MV-4-11 (cell line): ENCODE measurements around the gene ZSCAN2.
A peak's percentile ranks its signal among the peaks of the same experiment; 100 is the strongest.

Experiments used
- DNase-seq: peaks from one replicate; lab custom pipeline; 2025; lab: John Stamatoyannopoulos, UW

The ZSCAN2 gene

GRCh38 chr15:84598993-84599392, 1.8 kb upstream of the ZSCAN2 start:
- peak; percentile 71 for DNase-seq

- no peak for DNase-seq
Measured at GRCh38 chr15:84599906-84600305, 903 bp upstream of the ZSCAN2 start.

DNA sequence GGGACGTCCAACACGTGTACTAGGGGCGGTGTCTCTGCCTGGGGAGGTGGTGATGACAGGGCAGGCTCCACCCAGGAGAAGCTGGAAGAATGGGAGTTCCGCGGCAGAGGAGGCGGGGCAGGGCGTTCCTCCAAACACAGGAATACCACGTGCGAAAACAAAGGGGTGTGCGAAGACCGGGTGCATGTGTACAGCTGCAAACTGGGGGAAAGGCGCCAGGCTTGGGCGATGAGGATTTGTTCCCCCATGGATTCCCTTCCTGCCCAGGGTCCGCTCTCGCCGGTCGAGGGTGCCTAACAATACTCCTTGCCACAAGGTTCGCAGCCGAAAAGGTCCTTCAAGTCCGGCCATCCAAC, 500 bp upstream of the ZSCAN2 start:
- DNase-seq, result peak; percentile 78

DNA sequence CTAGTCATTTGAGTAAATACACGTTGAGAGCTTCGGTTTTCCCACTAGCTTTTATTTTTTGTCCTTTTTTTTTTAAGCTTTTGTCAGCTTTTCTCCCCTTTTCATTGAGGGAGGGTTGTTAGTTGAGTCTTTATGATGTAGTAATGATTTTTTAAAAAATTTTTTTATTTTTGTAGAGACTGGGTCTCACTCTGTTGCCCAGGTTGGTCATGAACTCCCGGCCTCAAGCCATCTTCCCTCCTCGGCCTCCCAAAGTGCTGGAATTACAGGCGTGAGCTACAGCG, 688 bp downstream of the ZSCAN2 start:
- DNase-seq, result no peak

GRCh38 chr15:84603630-84604379, 3.0 kb downstream of the ZSCAN2 start:
- no peak for DNase-seq

DNA sequence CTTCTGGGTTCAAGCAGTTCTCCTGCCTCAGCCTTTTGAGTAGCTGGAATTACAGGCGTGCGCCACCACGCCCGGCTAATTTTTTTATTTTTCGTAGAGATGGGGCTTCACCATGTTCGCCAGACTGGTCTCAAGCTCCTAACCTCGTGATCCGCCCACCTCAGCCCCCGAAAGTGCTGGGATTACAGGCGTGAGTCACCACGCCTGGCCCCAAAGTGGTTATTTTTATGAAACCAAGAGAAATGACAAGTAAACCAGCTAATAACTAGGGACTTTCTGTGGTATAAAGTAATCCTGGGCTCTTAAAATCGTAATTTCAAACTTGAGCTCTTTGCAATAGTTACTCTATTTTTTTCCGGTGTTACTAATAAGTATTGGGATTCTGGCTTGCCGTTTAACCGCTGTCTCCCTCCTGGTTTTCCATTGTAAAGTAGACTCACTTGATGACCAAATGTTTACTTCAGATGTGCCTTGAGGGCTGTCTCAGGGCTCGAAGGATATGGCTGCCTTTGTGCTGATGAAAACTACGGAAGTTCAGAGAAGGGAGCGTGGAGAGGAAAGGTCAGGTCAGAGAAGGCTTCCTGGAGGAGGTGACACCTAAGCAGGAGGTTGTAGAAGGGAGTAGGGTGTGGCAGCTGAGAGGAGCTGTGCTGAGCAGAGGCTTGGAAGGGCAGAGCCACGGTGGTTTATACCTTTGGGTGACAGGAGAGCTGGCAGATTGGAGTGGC, 4.2 kb downstream of the ZSCAN2 start:
- DNase-seq, result peak; percentile 44

GRCh38 chr15:84605554-84605882, 4.7 kb downstream of the ZSCAN2 start:
- DNase-seq, result no peak

- DNase-seq, result no peak
Measured at GRCh38 chr15:84606653-84607120, 5.9 kb downstream of the ZSCAN2 start.

- no peak for DNase-seq
Measured at GRCh38 chr15:84608707-84609284, 8.0 kb downstream of the ZSCAN2 start.

DNA sequence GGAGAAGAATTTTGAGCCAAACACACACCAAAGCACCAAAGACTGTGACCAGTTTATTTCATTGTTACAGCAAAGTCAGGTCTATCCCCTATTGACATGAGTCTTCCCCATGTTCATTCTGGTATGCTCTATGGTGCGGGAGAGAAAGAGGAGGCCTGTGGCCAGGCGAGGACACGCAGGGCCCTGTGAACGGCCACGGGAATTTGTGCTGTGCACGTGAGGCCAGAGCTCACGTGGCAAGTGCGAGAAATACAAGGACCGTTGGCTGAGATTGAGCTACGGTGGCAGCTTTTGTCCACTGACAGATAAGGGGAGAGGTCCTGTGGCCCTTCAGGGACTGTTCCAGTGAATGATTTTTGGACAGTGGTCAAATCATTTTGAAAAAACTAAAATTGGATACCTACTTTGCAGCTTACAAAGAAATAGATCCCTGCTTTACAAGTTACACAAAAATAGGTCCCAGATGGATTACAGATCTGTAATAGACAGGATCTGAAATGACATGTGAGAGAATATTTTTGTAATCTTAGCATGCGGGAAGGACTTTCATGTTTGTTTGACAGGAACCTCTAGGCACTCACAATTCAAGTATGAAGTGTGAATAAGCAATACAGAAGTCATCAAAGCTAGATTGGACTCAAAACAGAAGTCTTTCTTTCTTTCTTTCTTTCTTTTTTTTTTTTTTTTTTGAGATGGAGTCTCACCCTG, 9.2 kb downstream of the ZSCAN2 start:
- no peak for DNase-seq

- DNase-seq, result no peak
Measured at GRCh38 chr15:84611631-84612030, 10.8 kb downstream of the ZSCAN2 start.

GRCh38 chr15:84616235-84616634, 15.4 kb downstream of the ZSCAN2 start:
- DNase-seq, result peak; percentile 69

DNA sequence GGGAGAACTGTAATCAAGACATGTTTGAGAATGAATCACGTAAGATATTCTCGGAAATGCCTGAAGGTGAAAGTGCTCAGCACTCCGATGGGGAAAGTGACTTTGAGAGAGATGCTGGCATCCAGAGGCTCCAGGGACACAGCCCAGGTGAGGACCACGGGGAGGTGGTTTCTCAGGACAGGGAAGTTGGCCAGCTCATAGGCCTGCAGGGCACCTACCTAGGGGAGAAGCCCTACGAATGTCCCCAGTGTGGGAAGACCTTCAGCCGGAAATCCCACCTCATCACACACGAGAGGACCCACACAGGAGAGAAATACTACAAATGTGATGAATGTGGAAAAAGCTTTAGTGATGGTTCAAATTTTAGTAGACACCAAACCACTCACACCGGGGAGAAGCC, 19.8 kb downstream of the ZSCAN2 start:
- DNase-seq, result no peak

- DNase-seq, result no peak
Measured at GRCh38 chr15:84621358-84621979, 20.7 kb downstream of the ZSCAN2 start.

DNA sequence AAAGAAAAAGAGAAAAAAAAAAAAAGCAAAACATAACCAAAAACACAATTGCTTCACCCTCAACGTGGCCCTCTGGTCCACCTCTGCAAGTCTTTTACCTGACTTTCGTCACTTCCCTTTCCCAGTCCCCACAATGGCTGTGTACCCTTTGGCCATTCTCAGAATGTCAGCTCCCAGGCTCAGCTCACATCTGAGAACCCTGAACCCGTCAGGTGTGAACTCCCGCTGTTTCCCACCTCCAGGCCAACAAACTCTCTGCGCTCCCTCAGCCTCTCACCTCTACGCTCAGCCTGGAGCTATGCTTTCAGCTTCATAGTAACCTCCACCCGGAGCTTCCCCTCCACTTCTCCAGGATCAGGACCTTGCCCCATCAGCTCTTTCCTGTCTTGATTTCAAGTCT, 23.6 kb downstream of the ZSCAN2 start:
- no peak for DNase-seq

DNA sequence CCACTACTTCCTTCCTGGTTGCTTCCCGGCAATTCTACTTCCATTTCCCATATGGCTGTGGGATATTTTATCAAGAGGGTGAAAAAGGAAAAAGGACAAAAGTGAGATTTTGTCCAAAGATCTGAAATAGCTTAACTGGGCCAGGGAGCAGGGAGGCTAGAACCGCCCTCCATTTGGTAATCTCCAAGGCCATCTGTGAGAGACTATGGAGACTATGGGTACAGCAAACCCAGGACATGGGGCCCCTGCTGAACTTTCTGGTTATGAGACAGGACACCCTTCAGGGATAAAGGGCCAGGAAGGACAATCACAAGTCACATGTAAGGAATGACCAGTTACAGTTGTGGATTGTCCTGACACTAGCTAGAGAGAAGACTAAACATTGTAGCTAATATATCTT, 24.3 kb downstream of the ZSCAN2 start:
- DNase-seq, result no peak

GRCh38 chr15:84629033-84629432, 28.2 kb downstream of the ZSCAN2 start:
- DNase-seq, result no peak

- DNase-seq, result no peak
Measured at GRCh38 chr15:84631706-84632272, 31.0 kb downstream of the ZSCAN2 start.

DNA sequence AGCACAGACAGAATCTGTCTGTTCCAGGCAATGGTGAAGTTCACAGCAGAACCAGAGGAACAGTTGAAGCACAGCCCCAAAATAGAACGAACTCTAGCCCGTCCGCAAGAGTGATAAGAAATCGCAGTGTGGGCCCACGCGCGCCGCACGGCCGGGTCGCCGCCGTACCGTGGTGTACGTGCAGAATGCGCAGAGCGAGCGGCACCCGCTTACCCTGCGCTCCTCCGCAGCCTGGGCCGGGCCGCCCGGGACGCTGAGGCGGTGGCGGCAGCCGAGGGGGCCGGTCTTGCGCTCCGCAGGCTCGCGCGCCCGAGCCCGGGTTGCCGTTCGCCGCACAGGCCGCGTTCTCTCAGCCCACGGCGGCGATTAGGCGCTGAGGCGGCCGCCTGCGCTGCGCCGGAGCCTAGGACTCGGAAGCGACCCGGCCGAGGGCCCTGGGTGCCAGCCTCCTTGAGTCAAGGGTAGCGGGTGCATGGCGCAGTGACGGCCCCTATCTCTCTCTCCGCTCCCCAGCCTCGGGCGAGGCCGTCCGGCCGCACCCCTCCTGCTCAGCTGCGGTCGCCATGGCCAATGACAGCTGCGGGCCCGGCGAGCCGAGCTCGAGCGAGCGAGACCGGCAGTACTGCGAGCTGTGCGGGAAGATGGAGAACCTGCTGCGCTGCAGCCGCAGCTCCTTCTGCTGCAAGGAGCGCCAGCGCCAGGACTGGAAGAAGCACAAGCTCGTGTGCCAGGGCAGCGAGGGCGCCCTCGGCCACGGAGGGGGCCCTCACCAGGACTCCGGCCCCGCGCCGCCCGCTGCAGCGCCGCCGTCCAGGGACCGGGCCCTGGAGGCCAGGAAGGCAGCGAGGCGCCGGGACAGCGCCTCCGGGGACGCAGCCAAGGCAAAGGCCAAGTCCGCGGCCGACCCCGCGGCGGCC, 32.8 kb downstream of the ZSCAN2 start:
- peak; percentile 46 for DNase-seq

GRCh38 chr15:84634228-84634837, 33.5 kb downstream of the ZSCAN2 start:
- no peak for DNase-seq

GRCh38 chr15:84638103-84638502, 37.3 kb downstream of the ZSCAN2 start:
- no peak for DNase-seq
